ENCODE results near the gene SSRP1. TPM values are rescaled to one million over a fixed set of nuclear protein-coding genes. Genes with fewer than 3 reads are reported as not detected.

SSRP1 gene
- total RNA-seq, 1 donor from 2014 or later = 120 TPM

DNA sequence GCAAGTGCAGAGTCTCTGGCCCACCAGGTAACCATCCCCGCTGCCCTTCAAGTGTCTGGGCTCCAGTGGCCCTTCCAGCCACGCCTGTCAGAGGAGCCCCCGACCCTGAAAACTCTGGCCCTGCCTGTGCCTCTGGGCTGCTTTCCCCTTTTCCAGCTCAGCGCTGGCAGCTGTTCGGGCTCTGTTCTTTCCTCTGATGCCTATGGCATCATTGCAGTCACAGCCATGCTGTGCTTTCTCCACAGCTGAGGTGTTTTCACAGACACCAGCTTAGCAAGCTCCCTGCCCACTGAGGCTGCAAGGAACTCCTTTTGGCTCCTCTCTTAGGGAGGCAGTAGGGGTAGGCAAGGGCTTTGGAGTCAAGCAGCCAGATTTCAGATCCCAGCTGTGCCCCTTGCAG, 23.7 kb upstream of the SSRP1 start:
- POLR2A ChIA-PET = interaction anchor here (0.5 to 0.6 kb wide), 2 partner anchors 65 to 277 kb away, joined by 3 read pairs; no protein-coding TSS in a partner anchor
- Mint-ChIP-seq H3K4me1 (peaks cover 13% of the 10 kb centered on the region), H3K4me3 (no peak overlapping the region), H3K27me3 (peaks cover 20% of the 10 kb centered on the region), H3K27ac (no peak overlapping the region), H3K9me3 (no peaks in the 10 kb centered on the region), H3K36me3 (ENCODE audit: low read depth) (no peaks in the 10 kb centered on the region)
- no peak for ATAC-seq (ENCODE audit: low read depth)
- DNase-seq = no peak
- intact Hi-C loops (cut with micrococcal nuclease) = no loop called here
- CTCF ChIA-PET = no interaction called here
- TF ChIP-seq, protein P1, sequence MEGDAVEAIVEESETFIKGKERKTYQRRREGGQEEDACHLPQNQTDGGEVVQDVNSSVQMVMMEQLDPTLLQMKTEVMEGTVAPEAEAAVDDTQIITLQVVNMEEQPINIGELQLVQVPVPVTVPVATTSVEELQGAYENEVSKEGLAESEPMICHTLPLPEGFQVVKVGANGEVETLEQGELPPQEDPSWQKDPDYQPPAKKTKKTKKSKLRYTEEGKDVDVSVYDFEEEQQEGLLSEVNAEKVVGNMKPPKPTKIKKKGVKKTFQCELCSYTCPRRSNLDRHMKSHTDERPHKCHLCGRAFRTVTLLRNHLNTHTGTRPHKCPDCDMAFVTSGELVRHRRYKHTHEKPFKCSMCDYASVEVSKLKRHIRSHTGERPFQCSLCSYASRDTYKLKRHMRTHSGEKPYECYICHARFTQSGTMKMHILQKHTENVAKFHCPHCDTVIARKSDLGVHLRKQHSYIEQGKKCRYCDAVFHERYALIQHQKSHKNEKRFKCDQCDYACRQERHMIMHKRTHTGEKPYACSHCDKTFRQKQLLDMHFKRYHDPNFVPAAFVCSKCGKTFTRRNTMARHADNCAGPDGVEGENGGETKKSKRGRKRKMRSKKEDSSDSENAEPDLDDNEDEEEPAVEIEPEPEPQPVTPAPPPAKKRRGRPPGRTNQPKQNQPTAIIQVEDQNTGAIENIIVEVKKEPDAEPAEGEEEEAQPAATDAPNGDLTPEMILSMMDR (IDR thresholded peaks at IDR 0.05) = no peak

DNA sequence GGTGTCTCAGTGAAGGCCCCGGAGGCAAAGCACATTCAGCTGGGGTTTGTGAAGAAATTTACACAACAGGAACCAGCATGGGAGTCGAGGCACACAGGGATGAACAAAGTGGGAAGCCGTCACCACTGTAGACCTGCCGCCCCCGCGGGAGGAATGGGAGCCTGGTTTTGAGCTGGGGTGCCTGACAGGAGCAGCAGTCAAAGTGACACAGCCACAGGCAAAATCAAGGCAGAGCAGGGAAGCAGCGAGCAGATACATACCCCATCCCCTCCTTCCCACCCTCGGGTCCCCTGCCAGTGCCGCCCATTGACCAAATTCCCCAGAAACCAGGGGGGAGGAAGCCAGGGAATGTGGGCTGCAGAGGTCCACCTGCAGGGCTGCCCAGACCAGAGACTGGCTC, 23.3 kb upstream of the SSRP1 start:
- ChIA-PET POLR2A (interaction anchor here (0.5 kb wide), 1 partner anchor 277 kb away, joined by 3 read pairs; no protein-coding TSS in a partner anchor), CTCF (no interaction called here)
- intact Hi-C loops (cut with micrococcal nuclease) = no loop called here

DNA sequence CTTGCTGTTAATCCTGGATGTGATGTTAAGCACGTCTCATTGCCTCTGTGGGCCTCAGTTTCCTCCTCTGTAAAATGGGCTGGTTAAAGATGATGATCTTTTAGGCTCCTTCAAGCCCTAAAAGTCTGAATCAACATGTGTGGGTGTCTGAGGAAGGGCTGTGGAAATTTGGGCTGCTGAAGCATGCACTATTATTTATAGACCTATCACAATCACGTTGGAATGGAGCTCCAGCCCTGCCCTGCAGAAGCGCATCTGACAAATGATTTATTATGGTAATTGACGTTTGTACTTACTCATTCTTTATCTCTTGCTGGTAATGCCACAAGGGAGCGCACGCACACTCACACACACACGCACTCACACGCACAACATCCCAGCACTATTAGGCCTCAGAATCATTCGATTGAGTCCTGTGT, 22.9 kb upstream of the SSRP1 start:
- Mint-ChIP-seq H3K4me1 (peaks cover 13% of the 10 kb centered on the region), H3K27me3 (peaks cover 20% of the 10 kb centered on the region), H3K9me3 (no peaks in the 10 kb centered on the region), H3K27ac (no peak overlapping the region), H3K4me3 (no peak overlapping the region), H3K36me3 (ENCODE audit: low read depth) (no peaks in the 10 kb centered on the region)
- ChIA-PET CTCF (no interaction called here), POLR2A (no interaction called here)
- no peak for DNase-seq
- TF ChIP-seq, protein P1 (IDR thresholded peaks at IDR 0.05) = no peak
- ATAC-seq (ENCODE audit: low read depth) = no peak
- intact Hi-C loops (cut with micrococcal nuclease) = no loop called here

More for the DNA sequence above, 23.3 kb upstream of the SSRP1 start:
- H3K4me3 Mint-ChIP-seq = no peak overlapping the region
- no peak overlapping the region for H3K27ac Mint-ChIP-seq
- H3K4me1 Mint-ChIP-seq = peaks cover 13% of the 10 kb centered on the region
- H3K27me3 Mint-ChIP-seq = peaks cover 20% of the 10 kb centered on the region
- TF ChIP-seq, protein P1 (IDR thresholded peaks at IDR 0.05) = no peak
- H3K9me3 Mint-ChIP-seq = no peaks in the 10 kb centered on the region
- no peak for ATAC-seq (ENCODE audit: low read depth)
- DNase-seq = no peak
- H3K36me3 Mint-ChIP-seq (ENCODE audit: low read depth) = no peaks in the 10 kb centered on the region

DNA sequence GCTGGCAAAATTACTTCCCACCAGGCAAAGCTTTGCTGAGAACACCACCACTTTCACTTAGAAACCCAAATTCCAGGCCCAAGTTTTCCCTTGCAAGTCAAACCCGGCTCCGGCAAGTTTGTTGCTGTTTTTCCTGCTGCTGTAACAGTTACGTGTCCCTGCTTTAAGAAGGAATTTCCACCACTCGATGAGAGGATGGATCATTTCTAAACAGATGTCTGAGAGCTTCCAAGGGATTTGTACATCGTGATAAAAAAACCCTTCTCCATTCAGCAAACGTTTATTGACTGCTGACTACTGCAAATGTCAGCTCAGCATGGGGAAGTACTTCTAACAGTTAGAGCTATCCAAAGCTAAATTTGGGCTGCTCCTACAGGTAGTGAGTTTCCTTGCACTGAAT, 22.2 kb upstream of the SSRP1 start:
- Mint-ChIP-seq H3K9me3 (no peaks in the 10 kb centered on the region), H3K36me3 (ENCODE audit: low read depth) (no peaks in the 10 kb centered on the region), H3K27ac (no peak overlapping the region), H3K27me3 (peaks cover 20% of the 10 kb centered on the region), H3K4me1 (peaks cover 13% of the 10 kb centered on the region), H3K4me3 (no peak overlapping the region)
- no peak for DNase-seq
- ChIA-PET POLR2A (no interaction called here), CTCF (no interaction called here)
- TF ChIP-seq, protein P1 (IDR thresholded peaks at IDR 0.05) = no peak
- no peak for ATAC-seq (ENCODE audit: low read depth)
- intact Hi-C loops (cut with micrococcal nuclease) = no loop called here

DNA sequence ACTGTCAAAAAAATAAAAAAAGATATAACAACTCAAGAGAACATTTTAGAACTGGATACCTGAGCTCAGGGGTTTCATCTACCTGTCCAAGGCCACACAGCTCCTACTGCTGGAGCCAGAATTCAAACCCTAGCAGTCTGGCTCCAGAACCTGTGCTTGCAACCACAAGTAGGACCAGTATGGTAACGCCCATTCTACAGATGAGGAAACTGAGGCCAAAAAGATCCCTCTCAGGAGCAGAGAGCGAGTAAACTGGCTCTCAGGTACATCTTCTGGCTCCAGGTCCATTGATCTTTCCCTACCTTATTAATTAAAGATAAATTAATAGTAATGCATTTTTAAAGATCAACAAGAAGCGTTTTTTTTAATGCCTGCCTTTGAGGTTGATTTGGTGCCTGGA, 21.6 kb upstream of the SSRP1 start:
- Mint-ChIP-seq H3K4me1 (peaks cover 13% of the 10 kb centered on the region), H3K4me3 (no peak overlapping the region), H3K27ac (no peak overlapping the region), H3K27me3 (peaks cover 22% of the 10 kb centered on the region), H3K36me3 (ENCODE audit: low read depth) (no peaks in the 10 kb centered on the region), H3K9me3 (no peaks in the 10 kb centered on the region)
- ATAC-seq (ENCODE audit: low read depth) (no peak), DNase-seq (no peak)
- ChIA-PET CTCF (no interaction called here), POLR2A (no interaction called here)
- TF ChIP-seq, protein P1 (IDR thresholded peaks at IDR 0.05) = no peak
- intact Hi-C loops (cut with micrococcal nuclease) = no loop called here
